IMR-90 (cell line): ENCODE measurements around the gene PLA2G4E. TPM values are rescaled to one million over a fixed set of nuclear protein-coding genes. Genes with fewer than 3 reads are reported as not detected.

Source experiments
- ATAC-seq: fragments of 200-7000 bp; cut with Tn5 transposase; 2 replicates; pipeline ENCODE4 v1.9.1; 2020; ENCODE audit warnings: low read depth, mild to moderate bottlenecking, moderate library complexity
- BruUV-seq: library from RNA; stranded (reverse); fragments of 400-500 nt; replicated peaks from 2 replicates; lab custom pipeline; 2021; lab: Mats Ljungman, UMichigan
- CTCF ChIA-PET: fragments of 300-600 bp; formaldehyde crosslinking; extraction: SDS; loops from one replicate; lab custom pipeline; 2021; ENCODE audit warnings: antibody characterized with exemption; lab: Yijun Ruan, JAX
- POLR2A ChIA-PET: fragments of 300-600 bp; sonication (Branson Sonifier 250); formaldehyde crosslinking; loops from one replicate; lab custom pipeline; 2022; ENCODE audit warnings: antibody characterized with exemption; ENCODE audit not compliant: unreplicated experiment; lab: Charles Lee
- DNase-seq: peaks from one replicate; pipeline ENCODE4 v3.0.0; 2013
- H2AFZ ChIP-seq: replicated peaks from 2 replicates; pipeline ENCODE3; 2013; ENCODE audit warnings: low read length, mild to moderate bottlenecking; ENCODE audit not compliant: poor library complexity
- H2AK5ac ChIP-seq: 2 replicates; pipeline ENCODE4 v1.6.1; 2013; ENCODE audit warnings: low read depth, low read length, inconsistent platforms
- H2AK9ac ChIP-seq: replicated peaks from 2 replicates; pipeline ENCODE3; 2013; ENCODE audit warnings: mild to moderate bottlenecking, low read depth, low read length, moderate library complexity; ENCODE audit not compliant: poor library complexity
- H2BK120ac ChIP-seq: 2 replicates; pipeline ENCODE4 v1.6.1; 2013; ENCODE audit warnings: low read depth, low read length, inconsistent platforms
- H2BK15ac ChIP-seq: 3 replicates; pipeline ENCODE4 v1.6.1; 2013; ENCODE audit warnings: low read depth, low read length, inconsistent platforms
- H2BK20ac ChIP-seq: 2 replicates; pipeline ENCODE4 v1.6.1; 2013; ENCODE audit warnings: low read depth, mild to moderate bottlenecking, inconsistent platforms, low read length, moderate library complexity
- H2BK5ac ChIP-seq: 2 replicates; pipeline ENCODE4 v1.6.1; 2013; ENCODE audit warnings: mild to moderate bottlenecking, low read depth, low read length, inconsistent platforms; ENCODE audit not compliant: poor library complexity, severe bottlenecking
- H3K14ac ChIP-seq: replicated peaks from 2 replicates; pipeline ENCODE4 v1.6.1; 2013; ENCODE audit warnings: low read depth, low read length, inconsistent platforms
- H3K18ac ChIP-seq: 2 replicates; pipeline ENCODE4 v1.6.1; 2013; ENCODE audit warnings: low read depth, low read length, control low read depth
- H3K23ac ChIP-seq: 2 replicates; pipeline ENCODE4 v1.6.1; 2013; ENCODE audit warnings: low read depth, low read length, inconsistent platforms
- H3K27ac ChIP-seq: 2 replicates; pipeline ENCODE4 v1.5.1; 2013; ENCODE audit warnings: mild to moderate bottlenecking, control low read depth, low read length; ENCODE audit not compliant: insufficient read depth
- H3K27me3 ChIP-seq: 2 replicates; pipeline ENCODE4 v1.6.1; 2013; ENCODE audit warnings: low read length; ENCODE audit not compliant: control insufficient read depth, insufficient read depth
- H3K36me3 ChIP-seq: 2 replicates; pipeline ENCODE4 v1.6.1; 2013; ENCODE audit warnings: low read length, mixed read lengths; ENCODE audit not compliant: control insufficient read depth, insufficient read depth
- H3K4ac ChIP-seq: 2 replicates; pipeline ENCODE4 v1.6.1; 2013; ENCODE audit warnings: low read depth, low read length, inconsistent platforms
- H3K4me1 ChIP-seq: 2 replicates; pipeline ENCODE4 v1.6.1; 2013; ENCODE audit warnings: low read length, mixed read lengths; ENCODE audit not compliant: control insufficient read depth, insufficient read depth
- H3K4me2 ChIP-seq: 2 replicates; pipeline ENCODE4 v1.6.1; 2013; ENCODE audit warnings: low read depth, mild to moderate bottlenecking, control low read depth, low read length, moderate library complexity
- H3K4me3 ChIP-seq: 2 replicates; pipeline ENCODE4 v1.5.1; 2013; ENCODE audit warnings: low read depth, mild to moderate bottlenecking, control low read depth, low read length, moderate library complexity; ENCODE audit not compliant: insufficient read depth
- H3K56ac ChIP-seq: 2 replicates; pipeline ENCODE4 v1.6.1; 2013; ENCODE audit warnings: low read length, inconsistent platforms; ENCODE audit not compliant: insufficient read depth; ENCODE audit errors: extremely low read depth
- H3K79me1 ChIP-seq, 2 experiments: 2 replicates each; pipeline ENCODE4 v1.6.1; 2013; ENCODE audit warnings: low read length in 2 of 2, inconsistent platforms in 1 of 2, low read depth in 1 of 2
- H3K9ac ChIP-seq: 2 replicates; pipeline ENCODE4 v1.6.1; 2013; ENCODE audit warnings: low read depth, low read length, control low read depth
- H3K9me1 ChIP-seq: 2 replicates; pipeline ENCODE4 v1.6.1; 2013; ENCODE audit warnings: low read length, inconsistent platforms; ENCODE audit not compliant: insufficient read depth
- H3K9me3 ChIP-seq: 2 replicates; pipeline ENCODE4 v1.6.1; 2013; ENCODE audit warnings: low read length; ENCODE audit not compliant: control insufficient read depth, insufficient read depth
- H4K20me1 ChIP-seq: 2 replicates; pipeline ENCODE4 v1.6.1; 2013; ENCODE audit warnings: low read length, inconsistent platforms; ENCODE audit not compliant: insufficient read depth
- H4K5ac ChIP-seq: 2 replicates; pipeline ENCODE4 v1.6.1; 2013; ENCODE audit warnings: mild to moderate bottlenecking, low read depth, low read length, control low read depth
- H4K8ac ChIP-seq, 2 experiments: 2 replicates each; pipeline ENCODE4 v1.6.1; 2013; ENCODE audit warnings: low read depth in 2 of 2, low read length in 2 of 2, control low read depth in 1 of 2, inconsistent platforms in 1 of 2
- H4K91ac ChIP-seq: 2 replicates; pipeline ENCODE4 v1.6.1; 2013; ENCODE audit warnings: low read depth, low read length, inconsistent platforms; ENCODE audit not compliant: insufficient read depth
- CHD1 ChIP-seq: IDR thresholded peaks from 2 replicates; pipeline ENCODE4 v1.6.1; 2012; ENCODE audit warnings: low read depth, low read length, improper control_type of control experiment
- CTCF ChIP-seq: conservative IDR thresholded peaks from 2 replicates; pipeline ENCODE4 v1.5.1; 2012; ENCODE audit warnings: mild to moderate bottlenecking, low read depth, low read length, improper control_type of control experiment
- MAFK ChIP-seq: IDR thresholded peaks from 2 replicates; pipeline ENCODE4 v1.6.1; 2012; ENCODE audit warnings: low read depth, low read length, improper control_type of control experiment
- MAZ ChIP-seq: IDR thresholded peaks from 2 replicates; pipeline ENCODE4 v1.6.1; 2012; ENCODE audit warnings: low read depth, mild to moderate bottlenecking, low read length, improper control_type of control experiment, moderate library complexity, borderline replicate concordance
- NFE2L2 ChIP-seq: fragments of 150-350 bp; IDR thresholded peaks from 2 replicates; pipeline ENCODE4 v1.6.1; 2016; ENCODE audit warnings: low read depth, mild to moderate bottlenecking, low read length
- POLR2A ChIP-seq: IDR thresholded peaks from 2 replicates; pipeline ENCODE4 v1.6.1; 2012; ENCODE audit warnings: mild to moderate bottlenecking, low read depth, low read length
- RAD21 ChIP-seq: IDR thresholded peaks from 2 replicates; pipeline ENCODE4 v1.6.1; 2012; ENCODE audit warnings: low read length, improper control_type of control experiment
- RFX5 ChIP-seq: IDR thresholded peaks from 2 replicates; pipeline ENCODE4 v1.8.0; 2012; ENCODE audit warnings: low read depth, mild to moderate bottlenecking, low read length, moderate library complexity
- SMC3 ChIP-seq: fragments of 150-350 bp; IDR thresholded peaks from 2 replicates; pipeline ENCODE4 v1.6.1; 2016; ENCODE audit warnings: low read depth, mild to moderate bottlenecking, antibody characterized with exemption, low read length, moderate library complexity
- WGBS, 2 experiments: methylation state at CpG; one replicate each; pipeline versions ENCODE4 v1.1.5 to v1.1.7; 2013; ENCODE audit warnings: missing lambda C conversion rate in 2 of 2; ENCODE audit not compliant: insufficient read length in 1 of 2; ENCODE audit errors: extremely low coverage in 2 of 2; 5-methylcytosine and 5-hydroxymethylcytosine counted together
- dilution Hi-C: fragments of 300-500 bp; cut with HindIII; formaldehyde crosslinking; loops from one replicate; pipeline ENCODE4 v1.14.3; 2018; ENCODE audit warnings: low sequenced_read_pairs; ENCODE audit not compliant: unreplicated experiment
- in situ Hi-C: fragments of 300-500 bp; cut with MboI; formaldehyde crosslinking; loops from 3 replicates; pipeline ENCODE4 v1.14.3; 2019; ENCODE audit warnings: low sequenced_read_pairs, inconsistent platforms, mixed read lengths
- intact Hi-C: fragments of 100-400 bp; cut with micrococcal nuclease; formaldehyde crosslinking; loops from 2 replicates; pipeline ENCODE4 v1.10.0; 2022
- polyA plus RNA-seq, 3 experiments: library from polyadenylated mRNA; depleted of rRNA; stranded (reverse); fragments of >200 nt; gene quantifications; 2 replicates each; pipeline ENCODE4 v1.2.3, GENCODE V29; 2012; ENCODE audit warnings: low replicate concordance in 1 of 3
- total RNA-seq: library from RNA; depleted of rRNA; stranded (reverse); fragments of >200 nt; gene quantifications from 2 replicates; pipeline ENCODE4 v1.2.3, GENCODE V29; 2012
- TF ChIP-seq, protein P1 (sequence below): fragments of 150-350 bp; IDR thresholded peaks from 2 replicates; pipeline ENCODE4 v1.6.1; 2017; ENCODE audit warnings: mild to moderate bottlenecking, antibody characterized with exemption, low read length, low read depth

PLA2G4E gene
- total and polyA plus RNA-seq, 2 of the 4 experiments (the other 2 are of a cell fraction), result not detected

- H3K9me3 ChIP-seq, result no peaks in the 10 kb centered on the region
- in situ Hi-C loops (no loop called here), intact Hi-C loops (no loop called here), dilution Hi-C loops (no loop called here)
- BruUV-seq, result no TSS peak
- H3K4me2 ChIP-seq, result no peak overlapping the region
- 85% methylated on average over 6 of the region's 18 CpGs; no CpG with 5 or more reads in 1 of the 2 experiments for WGBS, 2 experiments
- H3K18ac ChIP-seq, result no peak overlapping the region
- CTCF ChIA-PET, result interaction anchor here (1.7 kb wide), 1 partner anchor 92 kb away, joined by 5 read pairs; no protein-coding TSS in a partner anchor
- H3K4me1 ChIP-seq, result no peaks in the 10 kb centered on the region
- H2AK5ac ChIP-seq, result no peak overlapping the region
- H3K4ac ChIP-seq, result no peak overlapping the region
- H3K4me3 ChIP-seq, result no peak overlapping the region
- H3K23ac ChIP-seq, result no peak overlapping the region
- no peak overlapping the region for H3K56ac ChIP-seq
- no peak overlapping the region for H3K27ac ChIP-seq
- H3K79me1 ChIP-seq, result no peaks in the 10 kb centered on the region
- no peak overlapping the region for H2BK120ac ChIP-seq
- H4K20me1 ChIP-seq, result no peaks in the 10 kb centered on the region
- TF ChIP-seq CTCF (no peak), NFE2L2 (no peak), MAFK (no peak), RAD21 (no peak), CHD1 (no peak), POLR2A (no peak), RFX5 (no peak), SMC3 (no peak), MAZ (no peak)
- TF ChIP-seq, protein P1, sequence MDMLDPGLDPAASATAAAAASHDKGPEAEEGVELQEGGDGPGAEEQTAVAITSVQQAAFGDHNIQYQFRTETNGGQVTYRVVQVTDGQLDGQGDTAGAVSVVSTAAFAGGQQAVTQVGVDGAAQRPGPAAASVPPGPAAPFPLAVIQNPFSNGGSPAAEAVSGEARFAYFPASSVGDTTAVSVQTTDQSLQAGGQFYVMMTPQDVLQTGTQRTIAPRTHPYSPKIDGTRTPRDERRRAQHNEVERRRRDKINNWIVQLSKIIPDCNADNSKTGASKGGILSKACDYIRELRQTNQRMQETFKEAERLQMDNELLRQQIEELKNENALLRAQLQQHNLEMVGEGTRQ, result no peak
- no peak overlapping the region for H3K9ac ChIP-seq
- DNase-seq (no peak), ATAC-seq (no peak)
- H4K5ac ChIP-seq, result no peak overlapping the region
- no peak overlapping the region for H2BK15ac ChIP-seq
- no peak overlapping the region for H2AK9ac ChIP-seq
- no peak overlapping the region for H4K91ac ChIP-seq
- peaks cover 33% of the 10 kb centered on the region for H3K27me3 ChIP-seq
- H2AFZ ChIP-seq, result no peak overlapping the region
- H2BK20ac ChIP-seq, result no peak overlapping the region
- H4K8ac ChIP-seq, result no peak overlapping the region
- H3K14ac ChIP-seq, result no peak overlapping the region
- H3K36me3 ChIP-seq, result no peaks in the 10 kb centered on the region
- POLR2A ChIA-PET, result no interaction called here
- no peak overlapping the region for H2BK5ac ChIP-seq
- no peaks in the 10 kb centered on the region for H3K9me1 ChIP-seq
These were observed 28.6 kb downstream of the PLA2G4E start for GRCh38 chr15:41992151-41992802.
